ENCODE data around the gene SLC44A2.

GRCh38 chr19:10643172-10643967 is 18.0 kb downstream of the SLC44A2 start:
- TF ChIP-seq CTCF (tag by site-specific recombination; IDR thresholded peaks at IDR 0.05) (no peak), ZNF76 (tag by site-specific recombination; IDR thresholded peaks at IDR 0.05; ENCODE audit: borderline replicate concordance, low read depth) (no peak)
